Bronchial epithelial cell (primary cell): Measurements from ENCODE around the gene KRT73. TPM values are rescaled to one million over a fixed set of nuclear protein-coding genes. Genes with fewer than 3 reads are reported as not detected.
A peak's percentile ranks its signal among the peaks of the same experiment; 100 is the strongest.

ENCODE experiments used
- DNase-seq: peaks from one replicate; pipeline ENCODE4 v3.0.0-alpha.2; 2010; ENCODE audit warnings: low read depth
- FAIRE-seq: peaks from 2 replicates; lab custom pipeline; 2011; peaks lifted over from hg19 to GRCh38; lab: Jason Lieb, UNC
- H3K27me3 ChIP-seq: 2 replicates; pipeline ENCODE4 v1.5.1; 2011; ENCODE audit warnings: low read length; ENCODE audit not compliant: control insufficient read depth, insufficient read depth
- H3K36me3 ChIP-seq: 2 replicates; pipeline ENCODE4 v1.5.1; 2011; ENCODE audit warnings: low read length; ENCODE audit not compliant: control insufficient read depth, insufficient read depth
- H3K4me3 ChIP-seq: 2 replicates; pipeline ENCODE4 v1.5.1; 2011; ENCODE audit warnings: mild to moderate bottlenecking, low read depth, low read length, control low read depth
- total RNA-seq: library from RNA; depleted of rRNA; stranded (reverse); fragments of >200 nt; gene quantifications from 2 replicates; pipeline ENCODE4 v1.2.1, GENCODE V29; 2014
- TF ChIP-seq, protein P1 (sequence below): IDR thresholded peaks from 2 replicates; pipeline ENCODE4 v1.5.1; 2011; ENCODE audit warnings: mild to moderate bottlenecking, moderate library complexity, low read length, control low read depth, inconsistent platforms; ENCODE audit not compliant: insufficient read depth, severe bottlenecking

Gene KRT73
- total RNA-seq, 1 donor from 2014 or later = not detected

DNA sequence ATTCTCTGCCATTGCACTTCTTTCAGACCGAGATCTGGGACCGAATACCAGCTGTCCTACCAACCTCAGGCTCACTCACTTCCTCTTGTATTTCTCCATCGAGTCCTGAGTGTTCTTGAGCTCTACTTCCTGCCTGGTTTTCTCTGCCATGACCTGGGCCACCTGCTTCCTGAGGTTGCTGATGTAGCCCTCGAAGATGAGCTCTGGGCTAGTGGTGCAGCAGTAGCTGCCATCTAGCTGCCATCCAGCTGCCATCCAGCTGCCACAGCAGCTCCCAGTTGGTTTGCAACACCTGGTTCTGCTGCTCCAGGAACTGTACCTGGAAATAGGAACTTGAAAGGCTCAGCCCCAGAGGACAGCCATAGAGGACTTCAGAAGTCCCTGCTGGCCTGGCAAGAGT is 15.0 kb upstream of the KRT73 start:
- H3K4me3 ChIP-seq = no peak overlapping the region
- DNase-seq (no peak), FAIRE-seq (no peak)
- H3K27me3 ChIP-seq = peaks cover 4% of the 10 kb centered on the region
- TF ChIP-seq, protein P1, sequence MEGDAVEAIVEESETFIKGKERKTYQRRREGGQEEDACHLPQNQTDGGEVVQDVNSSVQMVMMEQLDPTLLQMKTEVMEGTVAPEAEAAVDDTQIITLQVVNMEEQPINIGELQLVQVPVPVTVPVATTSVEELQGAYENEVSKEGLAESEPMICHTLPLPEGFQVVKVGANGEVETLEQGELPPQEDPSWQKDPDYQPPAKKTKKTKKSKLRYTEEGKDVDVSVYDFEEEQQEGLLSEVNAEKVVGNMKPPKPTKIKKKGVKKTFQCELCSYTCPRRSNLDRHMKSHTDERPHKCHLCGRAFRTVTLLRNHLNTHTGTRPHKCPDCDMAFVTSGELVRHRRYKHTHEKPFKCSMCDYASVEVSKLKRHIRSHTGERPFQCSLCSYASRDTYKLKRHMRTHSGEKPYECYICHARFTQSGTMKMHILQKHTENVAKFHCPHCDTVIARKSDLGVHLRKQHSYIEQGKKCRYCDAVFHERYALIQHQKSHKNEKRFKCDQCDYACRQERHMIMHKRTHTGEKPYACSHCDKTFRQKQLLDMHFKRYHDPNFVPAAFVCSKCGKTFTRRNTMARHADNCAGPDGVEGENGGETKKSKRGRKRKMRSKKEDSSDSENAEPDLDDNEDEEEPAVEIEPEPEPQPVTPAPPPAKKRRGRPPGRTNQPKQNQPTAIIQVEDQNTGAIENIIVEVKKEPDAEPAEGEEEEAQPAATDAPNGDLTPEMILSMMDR = no peak
- H3K36me3 ChIP-seq = no peaks in the 10 kb centered on the region

- TF ChIP-seq, protein P1 = no peak
- Histone ChIP-seq H3K27me3 (peaks cover 4% of the 10 kb centered on the region), H3K36me3 (no peaks in the 10 kb centered on the region), H3K4me3 (no peak overlapping the region)
- FAIRE-seq (no peak), DNase-seq (no peak)
Measured at GRCh38 chr12:52632656-52633055, 14.3 kb upstream of the KRT73 start.

DNA sequence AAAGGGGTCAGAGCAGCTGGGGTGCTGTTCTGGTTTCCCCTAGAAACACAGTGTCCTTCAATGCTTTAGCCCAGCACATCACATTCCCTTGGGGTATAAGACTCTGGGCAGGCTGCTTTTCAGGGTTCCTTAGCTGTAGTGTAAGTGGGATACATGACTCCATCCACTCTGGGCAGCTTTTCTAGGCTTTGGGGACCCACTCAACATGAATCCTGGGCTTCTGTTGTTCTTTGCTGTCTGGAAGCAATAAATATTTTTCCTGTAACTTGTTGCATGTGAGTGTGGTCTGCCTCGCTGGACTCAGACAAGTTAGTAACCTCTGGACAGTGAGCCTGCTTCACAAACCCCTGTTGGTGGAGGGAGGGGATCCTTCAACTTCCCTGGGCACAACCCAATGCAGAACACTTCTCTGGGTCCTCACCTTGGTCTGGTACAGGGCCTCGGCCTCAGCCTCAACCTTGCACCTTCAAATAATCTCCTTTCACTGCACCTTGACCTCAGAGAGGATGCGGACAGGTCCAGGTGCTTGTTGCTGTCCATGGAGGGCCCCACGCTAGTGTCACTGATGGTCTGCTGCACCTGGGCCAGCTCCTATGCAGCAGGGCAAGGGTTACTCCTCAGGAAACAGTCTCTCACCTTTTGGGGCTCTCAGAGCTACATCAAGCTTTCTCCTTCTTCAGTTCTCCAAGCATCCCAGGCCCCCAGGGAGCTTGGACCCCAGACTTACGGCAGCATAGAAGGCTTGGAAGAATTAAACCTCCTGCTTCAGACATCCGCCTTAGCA is 13.5 kb upstream of the KRT73 start:
- Histone ChIP-seq H3K27me3 (peaks cover 7% of the 10 kb centered on the region), H3K4me3 (no peak overlapping the region), H3K36me3 (no peaks in the 10 kb centered on the region)
- TF ChIP-seq, protein P1 = no peak
- peak; percentile 40 for FAIRE-seq
- DNase-seq = no peak

DNA sequence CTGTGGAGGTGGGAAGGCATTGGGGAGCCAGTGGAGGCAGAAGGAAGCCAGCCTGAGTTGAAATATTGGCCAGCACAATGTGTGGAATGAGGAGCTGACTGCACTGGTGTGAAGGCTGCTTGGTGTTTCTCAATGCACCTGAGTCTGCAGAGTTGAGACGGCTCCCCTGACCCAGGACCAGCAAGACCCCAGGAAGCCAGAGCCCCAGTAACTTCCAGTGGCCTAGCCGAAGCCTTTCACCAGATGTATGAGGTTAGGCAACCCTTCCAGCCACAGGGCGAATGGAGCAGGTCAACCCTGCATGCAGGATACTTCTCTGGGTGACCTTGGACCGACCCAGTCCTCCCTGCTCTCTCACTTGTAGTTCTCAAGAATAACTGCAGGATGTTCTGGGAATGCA is 12.9 kb upstream of the KRT73 start:
- no peak for FAIRE-seq
- TF ChIP-seq, protein P1 = no peak
- Histone ChIP-seq H3K36me3 (no peaks in the 10 kb centered on the region), H3K27me3 (peaks cover 7% of the 10 kb centered on the region), H3K4me3 (no peak overlapping the region)
- no peak for DNase-seq

- Histone ChIP-seq H3K4me3 (no peak overlapping the region), H3K27me3 (peaks cover 7% of the 10 kb centered on the region), H3K36me3 (no peaks in the 10 kb centered on the region)
- DNase-seq (no peak), FAIRE-seq (no peak)
- TF ChIP-seq, protein P1 = no peak
Measured at GRCh38 chr12:52630599-52631200, 12.3 kb upstream of the KRT73 start.
